Spleen (tissue), 7 donors: ENCODE data around the gene OGFR.

Experiments used
- CTCF ChIP-seq, 11 experiments: fragments of 200-600 bp in 7 of 11; fragments of 450-650 bp in 4 of 11; sonication (generic) in 4 of 11; IDR thresholded peaks in 8 of 11; conservative IDR thresholded peaks in 3 of 11; 1 replicate in 7 of 11; 2 replicates in 4 of 11; pipeline versions ENCODE4 v1.4.0 to v1.8.0; 2016 to 2021; ENCODE audit warnings: antibody characterized with exemption in 11 of 11, inconsistent platforms in 4 of 11, mild to moderate bottlenecking in 1 of 11
- POLR2A ChIP-seq, 3 donors: fragments of 450-650 bp; IDR thresholded peaks; one replicate each; pipeline ENCODE4 v1.5.1; 2017; ENCODE audit warnings: antibody characterized with exemption in 3 of 3, mild to moderate bottlenecking in 1 of 3
- POLR2AphosphoS5 ChIP-seq, 3 donors: sonication (generic); formaldehyde crosslinking; IDR thresholded peaks; one replicate each; pipeline ENCODE4 v1.5.1; 2017; ENCODE audit warnings: antibody characterized with exemption in 3 of 3
- donor health status: DM: no; HTN: no; CAD: no; lungs with moderate emphysema.
- donor health status: DM: no; HTN: no; CAD: no.
- donor health status: DM: no; HTN: no; CAD: no.

- TF ChIP-seq POLR2A (IDR thresholded peaks at IDR 0.05) = no peak
- TF ChIP-seq CTCF (IDR thresholded peaks at IDR 0.05 in 8 of 11, conservative IDR thresholded peaks at IDR 0.05 in 3 of 11) = no peak
- no peak for TF ChIP-seq POLR2AphosphoS5 (IDR thresholded peaks at IDR 0.05)
Measured at GRCh38 chr20:62827311-62828038, 22.8 kb downstream of the OGFR start.
